ENCODE data around the gene RNF169. TPM values are rescaled to one million over a fixed set of nuclear protein-coding genes. Genes with fewer than 3 reads are reported as not detected.

The RNF169 gene
- polyA plus RNA-seq, 2 of the 4 experiments (the other 2 are of a cell fraction), result 6.3 to 11.1 TPM

DNA sequence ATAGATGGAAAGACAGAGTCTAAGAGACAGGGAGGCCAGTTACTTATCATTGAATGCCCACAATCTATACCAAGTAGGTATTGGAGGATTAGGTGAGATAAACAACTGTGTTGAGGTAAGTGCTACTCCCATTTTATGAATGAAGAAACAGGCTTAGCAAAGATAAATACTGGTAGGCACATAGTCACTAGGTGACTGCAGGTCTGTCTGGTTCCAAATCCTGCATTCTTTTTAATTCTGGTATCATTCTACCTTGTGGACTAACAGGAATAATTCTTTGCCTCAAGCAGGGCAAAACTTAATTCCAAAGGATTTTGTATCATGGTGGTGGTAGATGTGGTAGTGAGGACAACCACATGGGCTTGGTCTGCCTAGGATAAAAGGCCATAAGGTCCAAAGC lies 28.4 kb downstream of the RNF169 start:
- Histone ChIP-seq H3K9me3 (no peaks in the 10 kb centered on the region), H3K4me2 (no peak overlapping the region), H3K27ac (no peak overlapping the region), H3K4me1 (peaks cover 14% of the 10 kb centered on the region), H3K4me3 (no peak overlapping the region)
- FAIRE-seq (no peak), DNase-seq (ENCODE audit: low read depth in 1 of 2, low spot score in 1 of 2) (no peak), ATAC-seq (no peak)
- CTCF ChIA-PET, result no interaction called here
- TF ChIP-seq, protein P1, sequence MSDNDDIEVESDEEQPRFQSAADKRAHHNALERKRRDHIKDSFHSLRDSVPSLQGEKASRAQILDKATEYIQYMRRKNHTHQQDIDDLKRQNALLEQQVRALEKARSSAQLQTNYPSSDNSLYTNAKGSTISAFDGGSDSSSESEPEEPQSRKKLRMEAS (IDR thresholded peaks at IDR 0.05), result no peak
- no peak for TF ChIP-seq CEBPB (IDR thresholded peaks at IDR 0.05)
- TF ChIP-seq, protein P2, sequence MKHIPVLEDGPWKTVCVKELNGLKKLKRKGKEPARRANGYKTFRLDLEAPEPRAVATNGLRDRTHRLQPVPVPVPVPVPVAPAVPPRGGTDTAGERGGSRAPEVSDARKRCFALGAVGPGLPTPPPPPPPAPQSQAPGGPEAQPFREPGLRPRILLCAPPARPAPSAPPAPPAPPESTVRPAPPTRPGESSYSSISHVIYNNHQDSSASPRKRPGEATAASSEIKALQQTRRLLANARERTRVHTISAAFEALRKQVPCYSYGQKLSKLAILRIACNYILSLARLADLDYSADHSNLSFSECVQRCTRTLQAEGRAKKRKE (CRISPR knock-in tag; IDR thresholded peaks at IDR 0.05; ENCODE audit: low read depth), result no peak
- TF ChIP-seq RNF2 (IDR thresholded peaks at IDR 0.05; ENCODE audit: borderline replicate concordance, low read depth), result no peak
- TF ChIP-seq RCOR1 (IDR thresholded peaks at IDR 0.05; ENCODE audit: low read depth, low read length), result no peak
- no peak for TF ChIP-seq ESRRA (IDR thresholded peaks at IDR 0.05; ENCODE audit: borderline replicate concordance, low read length)
- TF ChIP-seq, protein P3, sequence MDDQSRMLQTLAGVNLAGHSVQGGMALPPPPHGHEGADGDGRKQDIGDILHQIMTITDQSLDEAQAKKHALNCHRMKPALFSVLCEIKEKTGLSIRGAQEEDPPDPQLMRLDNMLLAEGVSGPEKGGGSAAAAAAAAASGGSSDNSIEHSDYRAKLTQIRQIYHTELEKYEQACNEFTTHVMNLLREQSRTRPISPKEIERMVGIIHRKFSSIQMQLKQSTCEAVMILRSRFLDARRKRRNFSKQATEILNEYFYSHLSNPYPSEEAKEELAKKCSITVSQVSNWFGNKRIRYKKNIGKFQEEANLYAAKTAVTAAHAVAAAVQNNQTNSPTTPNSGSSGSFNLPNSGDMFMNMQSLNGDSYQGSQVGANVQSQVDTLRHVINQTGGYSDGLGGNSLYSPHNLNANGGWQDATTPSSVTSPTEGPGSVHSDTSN (IDR thresholded peaks at IDR 0.05), result no peak
- no peak for TF ChIP-seq BHLHE40 (IDR thresholded peaks at IDR 0.05; ENCODE audit: low read depth, low read length)
- TF ChIP-seq, protein P4, sequence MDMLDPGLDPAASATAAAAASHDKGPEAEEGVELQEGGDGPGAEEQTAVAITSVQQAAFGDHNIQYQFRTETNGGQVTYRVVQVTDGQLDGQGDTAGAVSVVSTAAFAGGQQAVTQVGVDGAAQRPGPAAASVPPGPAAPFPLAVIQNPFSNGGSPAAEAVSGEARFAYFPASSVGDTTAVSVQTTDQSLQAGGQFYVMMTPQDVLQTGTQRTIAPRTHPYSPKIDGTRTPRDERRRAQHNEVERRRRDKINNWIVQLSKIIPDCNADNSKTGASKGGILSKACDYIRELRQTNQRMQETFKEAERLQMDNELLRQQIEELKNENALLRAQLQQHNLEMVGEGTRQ (IDR thresholded peaks at IDR 0.05), result no peak
- TF ChIP-seq KDM5A (IDR thresholded peaks at IDR 0.05), result no peak
- no peak for TF ChIP-seq MYC (IDR thresholded peaks at IDR 0.05; ENCODE audit: borderline replicate concordance, low read length)
- no peak for TF ChIP-seq FOXS1 (CRISPR knock-in tag; IDR thresholded peaks at IDR 0.05)
- POLR2A ChIA-PET, result no interaction called here

DNA sequence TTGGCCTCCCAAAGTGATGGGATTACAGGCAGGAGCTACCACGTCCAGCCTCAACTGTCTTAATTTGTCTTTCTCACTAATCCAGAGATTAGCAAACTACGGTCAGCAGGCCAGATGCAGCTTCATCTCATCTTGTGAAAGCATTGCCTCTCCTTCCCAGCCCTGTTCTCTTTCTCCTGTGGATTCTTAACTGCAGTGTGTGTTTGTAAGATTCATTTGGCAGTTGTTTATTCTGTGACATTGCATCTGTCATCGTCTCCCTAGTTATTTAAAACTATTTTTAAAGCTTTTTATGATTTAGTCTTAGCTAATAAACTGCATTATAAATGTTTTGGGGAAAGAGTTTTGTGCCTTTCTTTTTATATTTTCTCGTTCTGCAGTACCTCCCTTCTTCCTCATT lies 29.2 kb downstream of the RNF169 start:
- DNase-seq (ENCODE audit: low read depth in 1 of 2, low spot score in 1 of 2) (no peak), FAIRE-seq (no peak), ATAC-seq (no peak)
- Histone ChIP-seq H3K27ac (no peak overlapping the region), H3K4me1 (peaks cover 13% of the 10 kb centered on the region), H3K9me3 (no peaks in the 10 kb centered on the region), H3K4me2 (no peak overlapping the region), H3K4me3 (no peak overlapping the region)
- ChIA-PET POLR2A (no interaction called here), CTCF (interaction anchor here (1.2 kb wide), 1 partner anchor 12 kb away, joined by 3 read pairs; no protein-coding TSS in a partner anchor)
- no peak for TF ChIP-seq CHD4 (IDR thresholded peaks at IDR 0.05; ENCODE audit: borderline replicate concordance)
- TF ChIP-seq, protein P1 (IDR thresholded peaks at IDR 0.05), result no peak
- no peak for TF ChIP-seq SMC3 (IDR thresholded peaks at IDR 0.05)
- TF ChIP-seq, protein P5, sequence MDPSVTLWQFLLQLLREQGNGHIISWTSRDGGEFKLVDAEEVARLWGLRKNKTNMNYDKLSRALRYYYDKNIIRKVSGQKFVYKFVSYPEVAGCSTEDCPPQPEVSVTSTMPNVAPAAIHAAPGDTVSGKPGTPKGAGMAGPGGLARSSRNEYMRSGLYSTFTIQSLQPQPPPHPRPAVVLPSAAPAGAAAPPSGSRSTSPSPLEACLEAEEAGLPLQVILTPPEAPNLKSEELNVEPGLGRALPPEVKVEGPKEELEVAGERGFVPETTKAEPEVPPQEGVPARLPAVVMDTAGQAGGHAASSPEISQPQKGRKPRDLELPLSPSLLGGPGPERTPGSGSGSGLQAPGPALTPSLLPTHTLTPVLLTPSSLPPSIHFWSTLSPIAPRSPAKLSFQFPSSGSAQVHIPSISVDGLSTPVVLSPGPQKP (IDR thresholded peaks at IDR 0.05; ENCODE audit: low read depth, low read length), result no peak
- TF ChIP-seq KDM1A (IDR thresholded peaks at IDR 0.05; ENCODE audit: low read depth), result no peak
- TF ChIP-seq, protein P2 (CRISPR knock-in tag; IDR thresholded peaks at IDR 0.05; ENCODE audit: low read depth), result no peak
- no peak for TF ChIP-seq ESRRA (IDR thresholded peaks at IDR 0.05; ENCODE audit: borderline replicate concordance, low read length)
- no peak for TF ChIP-seq MYC (IDR thresholded peaks at IDR 0.05; ENCODE audit: borderline replicate concordance, low read length)
- TF ChIP-seq HOXB5 (CRISPR knock-in tag; IDR thresholded peaks at IDR 0.05), result no peak
- no peak for TF ChIP-seq CBX2 (IDR thresholded peaks at IDR 0.05; ENCODE audit: borderline replicate concordance, low read depth)
- TF ChIP-seq NPAS2 (CRISPR knock-in tag; IDR thresholded peaks at IDR 0.05; ENCODE audit: borderline replicate concordance), result no peak
- TF ChIP-seq EHMT2 (IDR thresholded peaks at IDR 0.05; ENCODE audit: low read depth), result no peak
- TF ChIP-seq, protein P4 (IDR thresholded peaks at IDR 0.05), result no peak
- 86% methylated on average over 4 of the region's 4 CpGs for WGBS (ENCODE audit: missing lambda C conversion rate)
